DOHH2 (cell line): ENCODE results near the gene RNF20.

Experiments used
- H3F3A ChIP-seq: fragments of 200-600 bp; sonication (generic), shearing (Covaris generic); 2 replicates; pipeline ENCODE4 v1.6.0; 2016; ENCODE audit warnings: antibody characterized with exemption, mild to moderate bottlenecking; ENCODE audit not compliant: control insufficient read depth, insufficient read depth
- H3K27ac ChIP-seq: fragments of 200-600 bp; sonication (generic); 2 replicates; pipeline ENCODE4 v1.5.1; 2014; ENCODE audit warnings: low read depth, mild to moderate bottlenecking, low read length, moderate library complexity
- H3K27me3 ChIP-seq: fragments of 200-600 bp; sonication (generic); 2 replicates; pipeline ENCODE4 v1.6.1; 2014; ENCODE audit warnings: mild to moderate bottlenecking, low read length, mixed read lengths; ENCODE audit not compliant: control insufficient read depth
- H3K36me3 ChIP-seq: fragments of 200-600 bp; sonication (generic); 2 replicates; pipeline ENCODE4 v1.6.1; 2014; ENCODE audit warnings: mild to moderate bottlenecking, low read length, moderate library complexity, mixed read lengths; ENCODE audit not compliant: control insufficient read depth
- H3K4me1 ChIP-seq: fragments of 200-600 bp; sonication (generic); 2 replicates; pipeline ENCODE4 v1.6.1; 2014; ENCODE audit warnings: mild to moderate bottlenecking, low read length, mixed read lengths; ENCODE audit not compliant: control insufficient read depth
- H3K4me2 ChIP-seq: fragments of 200-600 bp; sonication (generic); 2 replicates; pipeline ENCODE4 v1.6.0; 2014; ENCODE audit warnings: mild to moderate bottlenecking, low read length, moderate library complexity
- H3K4me3 ChIP-seq: fragments of 200-600 bp; sonication (generic); 2 replicates; pipeline ENCODE4 v1.5.1; 2014; ENCODE audit warnings: mild to moderate bottlenecking, low read length, mixed read lengths
- H3K79me2 ChIP-seq: fragments of 200-600 bp; sonication (generic); 2 replicates; pipeline ENCODE4 v1.6.1; 2014; ENCODE audit warnings: mild to moderate bottlenecking, low read length, mixed read lengths; ENCODE audit not compliant: control insufficient read depth
- H3K9me2 ChIP-seq: fragments of 200-600 bp; sonication (generic); replicated peaks from 2 replicates; pipeline ENCODE4 v1.6.1; 2014; ENCODE audit warnings: mild to moderate bottlenecking, low read length, mixed read lengths; ENCODE audit not compliant: control insufficient read depth
- H3K9me3 ChIP-seq: fragments of 200-600 bp; sonication (generic); 2 replicates; pipeline ENCODE4 v1.6.1; 2014; ENCODE audit warnings: antibody characterized with exemption, low read length, mixed read lengths; ENCODE audit not compliant: control insufficient read depth, insufficient read depth
- H4K20me1 ChIP-seq: fragments of 200-600 bp; sonication (generic); 2 replicates; pipeline ENCODE4 v1.6.0; 2014; ENCODE audit warnings: low read depth, mild to moderate bottlenecking, antibody characterized with exemption, low read length, moderate library complexity; ENCODE audit not compliant: control insufficient read depth, insufficient read depth
- CTCF ChIP-seq: fragments of 200-600 bp; sonication (generic); IDR thresholded peaks from one replicate; pipeline ENCODE4 v1.5.1; 2014; ENCODE audit warnings: antibody characterized with exemption, mild to moderate bottlenecking, low read depth, low read length; ENCODE audit not compliant: poor library complexity, severe bottlenecking
- EZH2phosphoT487 ChIP-seq: fragments of 200-600 bp; sonication (generic); IDR thresholded peaks from 2 replicates; pipeline ENCODE4 v1.6.1; 2017; ENCODE audit warnings: borderline replicate concordance, mild to moderate bottlenecking, antibody characterized with exemption, low read length, moderate library complexity, mixed read lengths

Gene RNF20

GRCh38 chr9:101571114-101571513 lies 37.5 kb downstream of the RNF20 start:
- no peaks in the 10 kb centered on the region for H4K20me1 ChIP-seq

GRCh38 chr9:101572316-101572715 lies 38.7 kb downstream of the RNF20 start:
- Histone ChIP-seq H3K9me3 (no peaks in the 10 kb centered on the region), H4K20me1 (no peaks in the 10 kb centered on the region), H3F3A (no peaks in the 10 kb centered on the region), H3K27ac (no peak overlapping the region), H3K9me2 (no peaks in the 10 kb centered on the region; the same call in 1 of the 2 replicates), H3K4me3 (no peak overlapping the region), H3K27me3 (no peaks in the 10 kb centered on the region), H3K79me2 (no peaks in the 10 kb centered on the region), H3K4me2 (no peak overlapping the region), H3K4me1 (no peaks in the 10 kb centered on the region), H3K36me3 (peaks cover 10% of the 10 kb centered on the region; the same call in 1 of the 2 replicates)
- TF ChIP-seq EZH2phosphoT487 (no peak), CTCF (no peak)

More at GRCh38 chr9:101571114-101571513, 37.5 kb downstream of the RNF20 start:
- H3K4me3 ChIP-seq: no peak overlapping the region
- no peaks in the 10 kb centered on the region for H3K27me3 ChIP-seq
- no peak for TF ChIP-seq CTCF
- no peak for TF ChIP-seq EZH2phosphoT487
- H3K36me3 ChIP-seq: peaks cover 14% of the 10 kb centered on the region; the same call in 1 of the 2 replicates
- no peak overlapping the region for H3K27ac ChIP-seq
- H3K79me2 ChIP-seq: no peaks in the 10 kb centered on the region
- no peaks in the 10 kb centered on the region for H3F3A ChIP-seq
- H3K4me1 ChIP-seq: no peaks in the 10 kb centered on the region
- H3K4me2 ChIP-seq: no peak overlapping the region
- no peaks in the 10 kb centered on the region for H3K9me3 ChIP-seq
- no peaks in the 10 kb centered on the region; the same call in 1 of the 2 replicates for H3K9me2 ChIP-seq

- no peak for TF ChIP-seq CTCF
- no peak for TF ChIP-seq EZH2phosphoT487
- Histone ChIP-seq H3K36me3 (no peaks in the 10 kb centered on the region; the same call in 1 of the 2 replicates), H3K4me2 (no peak overlapping the region), H4K20me1 (no peaks in the 10 kb centered on the region), H3F3A (no peaks in the 10 kb centered on the region), H3K27ac (no peak overlapping the region), H3K4me3 (no peak overlapping the region), H3K9me3 (no peaks in the 10 kb centered on the region), H3K27me3 (no peaks in the 10 kb centered on the region), H3K79me2 (no peaks in the 10 kb centered on the region), H3K4me1 (peaks cover 5% of the 10 kb centered on the region; the same call in 1 of the 2 replicates), H3K9me2 (no peaks in the 10 kb centered on the region; the same call in 1 of the 2 replicates)
Observed at GRCh38 chr9:101574731-101575333, 41.2 kb downstream of the RNF20 start.
